GM19397 (cell line): ENCODE measurements around the gene MTPN.

Experiments
- ATAC-seq: cut with Tn5 transposase; IDR thresholded peaks from one replicate; pipeline ENCODE4 v1.9.1; 2021; ENCODE audit warnings: mild to moderate bottlenecking, moderate library complexity; ENCODE audit not compliant: unreplicated experiment

MTPN gene

DNA sequence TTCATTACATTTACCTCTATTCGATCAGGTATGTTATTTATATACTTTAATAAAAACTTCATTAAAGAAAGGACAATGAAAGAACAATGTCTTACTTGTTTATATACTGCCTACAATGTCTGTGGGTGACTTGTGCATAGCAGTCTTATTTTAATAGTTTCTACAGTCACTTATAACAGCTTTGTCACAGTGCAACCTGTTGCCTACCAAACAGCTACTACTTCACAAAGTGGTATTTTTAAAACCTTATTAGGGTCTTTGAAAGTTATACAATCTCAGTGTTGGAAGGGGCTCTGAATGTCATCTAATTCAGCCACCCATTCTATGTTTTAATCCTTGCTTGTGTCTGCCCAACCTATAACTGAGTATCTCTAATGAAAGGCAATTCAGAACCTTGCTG, 19.0 kb downstream of the MTPN start:
- no peak for ATAC-seq

DNA sequence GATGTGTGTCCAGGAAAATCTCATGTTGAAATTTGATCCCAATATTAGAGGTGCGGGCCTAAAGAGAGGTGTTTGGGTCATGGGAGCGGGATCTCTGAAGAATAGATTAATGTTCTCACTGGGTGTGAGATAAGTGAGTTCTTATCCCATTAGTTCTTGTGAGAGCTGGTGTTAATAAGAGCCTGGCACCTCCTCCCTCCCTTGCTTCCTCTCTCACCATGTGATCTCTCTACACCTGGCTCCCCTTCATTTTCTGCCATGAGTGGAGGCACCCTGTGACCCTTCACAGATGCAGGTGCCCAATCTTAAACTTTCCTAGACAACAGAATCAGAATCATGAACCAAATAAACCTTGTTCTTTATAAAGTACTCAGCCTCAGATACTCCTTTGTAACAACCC, 19.5 kb downstream of the MTPN start:
- ATAC-seq = no peak

DNA sequence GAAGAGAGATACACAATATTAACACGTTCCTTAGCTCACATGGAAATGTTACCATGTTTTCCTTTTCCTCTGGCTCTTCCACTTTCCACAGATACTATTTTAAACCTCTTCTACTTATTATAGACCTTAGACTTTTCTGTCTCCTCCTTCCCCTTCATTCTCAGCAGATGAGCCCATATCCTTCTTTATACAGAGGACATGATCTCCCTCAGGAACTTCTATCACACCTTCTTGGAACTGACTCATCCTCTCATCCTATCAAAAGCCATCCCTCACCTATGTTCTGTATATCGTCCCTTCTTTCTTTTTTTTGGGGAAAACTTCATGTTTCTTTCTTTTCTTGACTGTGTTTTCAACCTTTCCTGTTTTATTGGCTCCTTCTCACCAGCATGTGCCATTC, 20.8 kb downstream of the MTPN start:
- ATAC-seq = no peak

DNA sequence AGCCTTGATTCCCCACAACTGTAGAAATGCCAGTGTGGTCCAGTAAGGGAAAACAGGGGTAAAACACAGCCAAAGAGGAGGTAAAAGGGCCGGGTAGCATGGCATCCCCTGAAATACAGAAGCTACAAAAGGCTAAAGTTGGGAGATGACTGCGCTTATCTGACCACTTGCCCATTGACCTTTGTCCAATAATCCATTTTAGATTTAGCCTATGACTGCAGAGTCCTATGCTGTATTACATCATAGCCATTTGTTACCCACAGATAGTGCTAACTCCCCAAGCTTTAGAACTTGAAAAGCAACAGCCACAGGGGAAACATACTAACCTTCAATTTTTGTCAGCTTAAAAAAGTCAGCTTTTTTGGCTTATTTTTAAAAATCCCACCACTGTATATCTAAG, 26.2 kb downstream of the MTPN start:
- no peak for ATAC-seq

DNA sequence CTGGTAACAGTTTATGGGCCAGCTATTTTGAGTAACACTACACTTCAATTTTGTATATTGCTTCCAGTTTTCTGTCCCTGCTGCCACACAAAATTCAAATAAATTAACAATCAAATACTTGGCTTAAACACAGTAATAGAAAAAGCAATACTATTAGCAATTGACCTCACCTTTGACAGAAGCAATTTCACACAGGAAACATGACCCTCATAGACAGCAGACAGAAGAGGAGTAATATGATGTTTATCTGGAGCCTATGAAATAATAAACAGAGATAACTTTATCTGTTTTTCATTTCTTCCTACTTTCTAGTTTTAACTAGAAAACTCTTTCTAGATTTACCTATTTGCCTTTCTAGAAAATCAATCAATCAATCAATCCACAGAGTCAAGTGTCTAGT, 26.7 kb downstream of the MTPN start:
- no peak for ATAC-seq

DNA sequence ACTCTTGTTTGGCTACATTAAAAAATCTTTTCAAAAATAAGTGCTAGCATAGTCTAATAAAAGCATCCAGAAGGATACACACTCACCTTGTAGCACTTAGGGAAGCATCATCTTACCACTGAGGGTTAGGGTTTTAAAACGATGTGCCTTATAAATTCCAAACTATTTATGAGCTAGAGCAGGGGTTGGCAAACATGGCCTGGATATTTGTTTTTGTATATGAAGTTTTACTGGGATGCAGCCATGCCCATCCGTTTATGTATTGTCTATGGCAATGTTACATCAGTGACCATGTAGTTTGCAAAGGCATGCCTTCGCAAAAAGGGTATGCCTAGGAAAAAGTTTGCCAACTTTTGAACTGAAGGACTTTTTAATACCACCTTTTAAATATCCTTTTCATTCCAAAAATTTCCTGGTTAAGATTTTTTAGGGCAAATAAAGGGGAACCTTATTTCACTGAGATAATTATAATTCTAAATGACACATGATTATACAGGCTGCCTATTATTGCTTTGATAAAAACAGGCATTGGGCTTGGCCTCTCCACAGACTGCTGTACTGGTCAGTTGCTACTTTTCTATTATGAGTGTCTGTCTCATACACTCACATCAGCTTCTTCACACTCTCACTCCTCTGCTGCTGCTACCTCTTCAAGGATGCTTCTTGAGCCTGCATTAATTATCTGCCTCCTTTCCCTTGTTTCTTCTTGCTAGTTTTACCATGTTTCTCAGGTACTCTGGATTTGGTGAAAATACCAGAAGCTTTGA, 30.7 kb downstream of the MTPN start:
- ATAC-seq = no peak

DNA sequence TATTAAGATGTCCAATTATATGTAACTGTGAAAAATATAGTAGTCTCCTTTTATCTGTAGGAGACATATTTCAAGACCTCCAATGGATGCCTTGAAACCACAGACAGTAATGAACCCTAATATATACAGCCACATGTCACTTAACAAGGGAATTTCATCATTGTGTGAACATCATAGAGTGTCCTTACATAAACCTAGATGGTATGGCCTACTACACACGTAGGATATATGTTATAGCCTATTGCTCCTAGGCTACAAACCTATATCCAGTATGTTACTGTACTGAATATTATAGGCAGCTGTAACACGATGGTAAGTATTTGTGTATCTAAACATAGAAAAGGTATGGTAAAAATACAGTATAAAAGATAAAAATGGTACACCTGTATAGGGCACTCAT, 32.4 kb downstream of the MTPN start:
- no peak for ATAC-seq

DNA sequence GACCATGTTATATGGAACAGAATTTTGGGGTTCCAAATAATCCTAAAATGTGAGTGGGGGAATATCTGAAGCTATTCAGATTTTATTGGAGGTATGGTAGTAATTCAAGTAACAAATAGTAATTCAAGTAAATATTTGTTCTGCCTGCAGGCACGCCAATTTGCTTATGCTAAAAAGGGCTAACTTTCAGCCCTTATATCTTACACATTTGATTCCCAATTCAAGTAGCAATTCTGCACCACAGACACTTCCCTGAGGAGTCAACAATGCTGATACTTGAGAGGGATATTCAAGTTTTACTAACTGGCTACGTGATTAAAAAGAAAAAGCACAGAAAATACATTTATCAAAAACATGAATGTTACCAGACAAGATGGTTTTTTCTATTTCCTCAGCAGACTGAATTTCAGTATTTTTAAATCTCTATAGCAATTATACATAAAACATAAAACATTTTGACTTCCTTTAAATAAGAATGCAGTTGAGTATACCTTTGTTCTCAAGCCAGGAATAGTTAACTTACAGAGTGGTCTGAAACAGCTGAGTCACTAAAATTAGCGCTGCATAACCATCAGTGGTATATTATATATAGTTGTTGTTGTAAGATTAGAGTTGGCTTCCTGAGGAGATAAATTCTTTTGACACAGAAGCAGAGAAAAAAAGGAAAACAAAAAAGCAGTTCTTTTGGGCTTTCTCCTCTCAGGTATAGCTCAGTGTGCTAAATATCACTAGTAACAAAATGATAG, 33.9 kb downstream of the MTPN start:
- ATAC-seq = no peak

DNA sequence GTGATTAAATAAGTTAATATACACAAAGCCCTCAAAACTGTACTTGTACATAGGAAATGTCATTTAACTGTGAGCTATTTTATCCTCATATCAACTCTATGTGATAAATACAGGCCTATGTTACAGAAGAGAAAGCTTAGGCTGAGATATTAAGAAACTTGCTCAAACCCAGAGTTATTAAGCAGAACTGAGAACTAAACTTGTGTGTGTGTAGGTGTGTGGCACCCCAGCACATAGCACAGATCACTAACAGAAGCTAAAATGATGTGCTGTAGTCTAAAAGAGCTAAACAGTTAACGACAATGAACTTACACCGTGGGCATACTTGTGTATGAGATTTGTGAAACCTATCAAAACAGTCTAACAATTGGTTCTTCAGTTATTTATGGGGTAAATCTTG, 34.5 kb downstream of the MTPN start:
- ATAC-seq = peak; percentile 56

DNA sequence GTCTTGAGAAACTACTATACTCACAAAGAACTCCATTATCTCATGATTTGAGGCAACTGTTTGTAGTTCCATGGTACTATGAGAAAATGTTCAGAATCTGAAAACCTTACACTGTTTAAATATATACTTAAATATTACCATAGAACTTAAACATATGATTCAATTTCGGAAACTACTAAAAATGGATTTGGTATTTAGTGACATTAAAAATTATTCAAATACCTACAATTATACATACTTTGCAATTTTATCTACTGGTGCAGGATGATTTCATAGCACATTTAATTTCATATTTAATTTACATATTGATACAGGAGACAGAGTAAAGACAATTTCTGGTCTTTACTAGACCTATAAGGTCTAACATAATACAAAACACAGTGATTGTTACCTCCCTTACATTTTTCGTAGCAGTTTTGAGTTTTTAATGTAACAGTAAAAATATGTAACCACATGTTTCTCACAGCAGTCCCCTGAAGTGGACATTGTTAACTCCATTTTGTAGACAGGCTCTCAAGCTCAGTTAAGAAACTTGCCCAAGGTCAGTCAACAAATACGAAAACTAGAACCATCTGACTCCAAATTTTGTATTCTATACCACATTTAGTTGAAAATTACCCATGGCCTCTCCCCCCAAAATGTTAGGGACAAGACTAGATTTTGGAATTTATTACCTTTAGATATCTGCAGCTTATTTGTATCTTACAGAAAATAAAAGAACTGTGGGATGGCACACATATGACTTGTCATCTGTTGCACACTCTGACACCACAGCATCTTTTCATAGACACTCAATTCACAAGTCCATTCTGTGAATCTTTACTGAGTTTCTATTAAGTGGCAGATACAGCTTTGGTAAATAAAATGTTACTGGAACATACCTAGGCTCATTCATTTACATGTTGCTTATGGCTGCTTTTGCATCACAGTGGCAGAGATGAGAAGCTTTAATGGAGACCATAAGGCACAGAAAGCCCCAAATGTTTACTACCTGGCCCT, 36.8 kb downstream of the MTPN start:
- no peak for ATAC-seq

DNA sequence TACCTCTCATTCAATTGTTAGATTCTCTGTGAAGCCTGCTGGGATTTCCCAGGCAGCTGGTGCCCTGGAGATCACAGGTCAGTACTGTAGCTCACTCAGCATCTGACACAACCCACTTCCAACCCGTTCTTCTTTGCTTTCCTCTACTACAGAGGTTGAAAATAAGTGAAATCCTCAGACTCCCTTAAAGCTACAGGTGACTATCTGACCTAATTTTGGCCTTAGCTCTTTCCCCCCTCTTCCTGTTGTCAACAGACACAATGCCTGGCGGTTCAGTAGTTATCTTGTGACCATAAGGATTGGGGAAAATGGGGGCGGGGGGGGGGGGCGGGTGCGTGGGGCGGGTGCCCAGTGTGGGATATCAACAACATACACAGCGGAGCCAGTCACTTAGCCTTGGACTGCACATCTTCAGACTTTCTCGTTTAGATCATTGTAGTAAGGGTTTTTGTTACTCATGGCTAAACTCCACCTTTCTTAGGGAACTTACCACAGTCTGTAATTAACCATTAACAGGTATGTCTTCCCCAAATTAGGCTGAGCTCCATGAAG, 37.8 kb downstream of the MTPN start:
- ATAC-seq = no peak

DNA sequence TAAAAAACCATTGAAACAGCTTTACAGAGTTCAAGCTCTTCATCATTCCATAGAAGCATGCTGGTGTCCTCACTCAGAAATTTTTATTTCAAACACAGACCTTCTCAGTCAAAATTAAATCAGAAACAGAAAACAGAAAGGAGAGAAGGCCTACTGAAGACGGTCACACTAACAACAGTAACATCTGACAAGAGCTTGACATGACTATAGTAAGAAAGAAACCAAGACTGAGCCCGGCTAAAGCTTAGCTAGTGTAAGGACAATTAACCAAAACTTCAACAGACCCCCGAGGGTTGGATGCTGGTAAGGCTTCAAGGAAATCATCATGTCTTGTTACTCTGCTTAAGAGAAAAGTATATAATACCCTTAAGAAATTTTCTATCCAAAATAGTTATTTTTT, 38.6 kb downstream of the MTPN start:
- peak; percentile 54 for ATAC-seq

DNA sequence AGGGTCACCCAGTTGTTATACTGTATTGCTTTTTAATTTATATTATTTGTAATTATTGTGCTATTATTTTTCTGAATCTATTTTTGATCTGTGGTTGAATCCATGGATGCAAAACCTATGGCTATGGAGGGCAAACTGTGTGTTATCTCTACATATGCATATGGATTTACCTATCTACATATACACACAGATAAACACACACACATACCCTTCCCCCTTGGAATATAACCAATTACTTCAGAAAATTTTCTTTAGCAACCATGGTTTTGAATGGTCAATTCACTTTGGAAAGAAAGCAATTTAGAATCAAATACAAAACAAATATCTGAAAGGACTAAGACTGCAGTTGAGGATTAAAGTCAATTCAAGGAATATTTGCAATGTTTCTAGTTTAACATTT, 39.1 kb downstream of the MTPN start:
- ATAC-seq = no peak

DNA sequence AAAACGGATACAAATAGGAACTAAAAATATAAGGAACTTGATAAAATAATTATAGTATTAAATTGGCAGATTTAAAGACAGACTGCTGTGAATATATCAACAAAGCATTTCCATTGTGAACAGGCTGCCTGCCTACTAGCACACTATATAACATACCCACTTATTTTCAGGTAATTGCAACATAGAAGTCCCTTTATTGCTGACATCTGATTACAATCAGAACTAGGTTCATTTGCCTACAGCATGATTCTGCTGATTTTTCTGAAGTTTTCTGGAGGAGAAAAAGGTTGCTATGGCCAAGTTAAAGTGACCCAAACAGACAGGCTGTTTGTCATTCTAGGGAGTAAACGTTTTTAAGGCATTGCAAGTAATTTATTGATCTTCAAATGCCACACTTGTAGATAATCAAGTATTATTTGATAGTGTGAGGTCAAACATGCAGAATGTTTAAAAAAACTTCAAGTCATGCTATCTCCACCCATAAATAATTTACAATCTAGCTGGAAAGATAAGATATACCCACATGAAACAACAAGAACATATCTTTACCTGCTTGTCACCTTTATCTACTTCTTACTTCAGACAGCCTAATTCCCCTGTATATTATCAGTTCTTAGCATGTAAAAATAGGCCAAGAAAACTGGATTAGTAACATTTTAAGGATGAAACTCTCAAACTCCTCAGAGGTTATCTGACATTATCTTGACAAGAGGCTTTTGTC, 40.5 kb downstream of the MTPN start:
- ATAC-seq = no peak

DNA sequence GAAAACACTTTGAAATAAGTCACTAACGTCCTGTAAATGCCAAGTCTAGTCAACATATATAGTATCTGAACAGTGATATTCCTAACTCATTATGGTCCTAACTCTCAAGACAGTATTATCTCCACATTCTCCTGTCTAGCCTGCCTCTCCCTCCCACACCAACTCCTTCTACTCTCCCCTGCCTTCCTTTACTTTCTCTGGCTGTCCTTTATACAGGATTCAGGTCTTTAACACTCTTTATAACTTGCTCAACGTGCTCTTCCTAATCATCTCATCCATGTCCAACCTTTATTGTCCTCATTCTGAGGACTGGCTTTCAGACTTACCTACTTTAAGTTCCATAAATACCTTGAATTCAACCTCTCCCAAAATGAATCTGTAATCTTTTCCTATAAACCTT, 42.5 kb downstream of the MTPN start:
- no peak for ATAC-seq

DNA sequence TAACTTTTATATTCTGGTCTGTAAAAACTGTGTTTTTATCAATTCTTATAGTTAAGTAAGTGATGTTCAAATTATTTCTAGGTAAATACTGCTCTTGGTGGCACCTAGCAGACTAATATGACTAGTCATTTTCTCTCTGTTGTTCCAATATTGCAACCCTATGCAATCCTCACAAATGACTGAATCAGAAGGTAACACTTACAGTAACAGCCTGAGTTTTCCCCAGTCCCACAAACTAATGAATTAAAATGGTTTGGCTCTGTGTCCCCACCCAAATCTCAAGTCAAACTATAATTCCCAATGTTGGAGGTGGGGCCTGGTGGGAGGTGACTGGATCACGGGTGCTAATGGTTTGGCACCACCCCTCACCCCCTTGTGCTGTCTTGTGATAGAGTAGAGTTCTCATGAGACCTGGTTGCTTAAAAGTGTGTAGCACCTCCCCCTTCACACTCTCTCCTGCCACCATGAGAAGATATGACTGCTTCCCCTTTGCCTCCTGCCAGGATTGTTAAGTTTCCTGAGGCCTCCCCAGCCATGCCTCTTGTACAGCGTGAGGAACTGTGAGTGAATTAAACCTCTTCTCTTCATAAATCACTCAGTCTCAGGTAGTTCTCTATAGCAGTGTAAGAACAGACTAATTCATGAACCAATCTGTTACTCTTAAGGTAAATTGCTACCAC, 43.5 kb downstream of the MTPN start:
- no peak for ATAC-seq

DNA sequence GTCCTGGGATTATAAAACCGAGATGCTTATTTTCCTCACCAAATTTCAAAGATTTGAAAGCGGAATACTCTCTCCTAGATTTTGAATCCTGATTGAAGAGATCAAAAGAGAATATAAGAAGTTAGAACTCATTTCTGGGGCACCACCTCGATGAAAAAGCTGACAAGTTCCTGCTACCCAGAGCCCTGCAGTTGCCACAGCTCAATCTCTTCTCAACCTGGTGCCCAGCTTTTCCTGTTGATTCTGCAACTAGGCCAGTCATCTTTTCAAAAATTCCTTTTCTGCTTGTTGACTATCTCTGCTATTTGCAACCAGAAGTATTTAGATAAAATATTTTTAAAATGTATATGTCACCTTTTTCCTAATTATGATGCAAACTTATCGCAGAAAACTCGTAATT, 45.0 kb downstream of the MTPN start:
- ATAC-seq = no peak

DNA sequence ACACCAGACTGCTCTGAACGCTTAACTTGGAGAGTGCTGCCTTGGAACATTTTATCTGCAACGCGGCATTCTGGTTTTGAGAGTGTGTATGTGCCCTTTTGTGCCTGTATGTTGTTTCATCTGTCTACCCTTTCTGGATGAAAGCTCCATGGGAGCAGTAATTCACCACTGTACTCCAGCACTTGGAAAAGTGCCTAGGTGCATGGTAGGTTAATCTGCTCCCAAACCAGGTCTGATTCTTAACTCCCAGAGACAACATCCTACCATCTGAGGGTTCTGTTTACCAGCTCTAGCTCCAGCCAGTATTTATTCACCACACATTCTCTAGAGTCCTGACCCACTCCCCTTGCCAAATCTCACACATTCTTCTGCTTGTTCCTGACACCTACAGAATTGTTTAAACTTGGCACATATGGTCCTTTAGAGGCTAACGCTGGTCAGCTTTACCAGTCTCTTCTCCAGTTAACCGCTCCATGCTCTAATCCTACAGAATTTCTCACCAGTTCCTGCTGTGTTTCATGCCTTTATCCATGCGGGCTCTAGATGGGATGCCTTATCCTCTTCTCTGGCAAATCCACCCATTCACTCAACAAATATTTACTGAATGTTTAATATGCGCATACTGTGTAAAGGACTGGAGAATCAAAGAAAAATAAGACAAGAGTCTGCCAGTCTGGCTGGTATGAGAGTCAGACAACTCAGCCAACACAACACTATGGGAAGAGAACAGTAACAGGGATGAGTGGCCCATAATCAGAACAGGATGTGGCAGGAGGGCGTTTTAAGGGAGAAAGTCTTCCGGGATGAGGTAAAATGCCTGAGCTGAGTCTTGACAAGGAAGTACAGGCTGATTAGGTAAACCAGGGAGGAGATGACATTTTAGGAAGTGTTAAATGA, 46.3 kb downstream of the MTPN start:
- no peak for ATAC-seq

DNA sequence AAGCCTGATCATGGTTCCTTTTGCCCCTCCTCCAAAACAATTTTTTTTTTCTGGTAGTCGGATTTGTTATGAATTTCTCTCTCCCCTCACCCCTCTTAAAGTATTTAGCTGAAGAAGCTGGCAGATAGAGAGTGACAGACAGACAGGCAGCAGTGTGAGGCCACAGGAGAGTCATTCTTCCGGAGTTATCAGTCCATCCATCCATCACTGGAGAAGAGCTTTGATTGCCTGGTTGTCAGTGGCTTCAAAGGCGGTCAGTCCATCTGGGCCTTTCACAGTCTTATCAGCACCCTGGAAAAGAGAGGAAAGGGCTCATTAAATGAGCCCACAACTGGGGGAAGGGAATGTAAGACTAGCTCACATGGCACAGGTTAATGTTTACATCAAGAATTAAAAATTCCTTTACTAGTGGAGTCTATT, 47.4 kb downstream of the MTPN start:
- no peak for ATAC-seq
